ENCODE data around the gene WFDC11. TPM values are rescaled to one million over a fixed set of nuclear protein-coding genes. Genes with fewer than 3 reads are reported as not detected.

WFDC11 gene
- total RNA-seq, 1 experiment from 2014 or later: not detected

- no peak overlapping the region for H2AFZ ChIP-seq (ENCODE audit: low read length)
- H4K5ac ChIP-seq (ENCODE audit: insufficient read length, low read depth, low read length): no peak overlapping the region
- Mint-ChIP-seq H3K4me3 (no peak overlapping the region), H3K4me1 (peaks cover 10% of the 10 kb centered on the region in 2 experiments), H3K27me3 (ENCODE audit: low read depth) (no peaks in the 10 kb centered on the region; the same call in 1 of the 2 replicates), H3K36me3 (ENCODE audit: insufficient read depth in 1 of 3, low read depth in 3 of 3) (peaks cover 2 to 19% (median 13%) of the 10 kb centered on the region in 3 experiments), H3K9me3 (peaks cover 22 to 32% of the 10 kb centered on the region in 2 experiments), H3K27ac (no peak overlapping the region)
- no peak overlapping the region for H2BK120ac ChIP-seq (ENCODE audit: low read depth, low read length, poor library complexity, severe bottlenecking)
- no peaks in the 10 kb centered on the region for H3K79me1 ChIP-seq (ENCODE audit: insufficient read depth, low read depth, low read length, poor library complexity, severe bottlenecking)
- H3K18ac ChIP-seq (ENCODE audit: insufficient read length, low read depth, low read length): no peak overlapping the region
- no peak overlapping the region for H2BK15ac ChIP-seq (ENCODE audit: low read depth, low read length)
- H3K79me2 ChIP-seq (ENCODE audit: insufficient read depth, low read length): no peaks in the 10 kb centered on the region
- H4K91ac ChIP-seq (ENCODE audit: insufficient read length, low read depth, low read length): no peak overlapping the region
- peaks cover 11% of the 10 kb centered on the region for H3K9me3 ChIP-seq (ENCODE audit: control insufficient read depth, low read depth, low read length)
- no peak overlapping the region for H3K4ac ChIP-seq (ENCODE audit: low read depth, low read length)
- no peaks in the 10 kb centered on the region for H4K20me1 ChIP-seq (ENCODE audit: control insufficient read depth, insufficient read depth, insufficient read length)
- H3K23ac ChIP-seq (ENCODE audit: insufficient read length, low read depth, low read length): no peak overlapping the region
- no peak for DNase-seq
- no peaks in the 10 kb centered on the region for H3K27me3 ChIP-seq (ENCODE audit: insufficient read depth, low read length)
- no peak overlapping the region for H2BK12ac ChIP-seq (ENCODE audit: insufficient read length, low read depth, low read length)
- no peak overlapping the region for H3K9ac ChIP-seq (ENCODE audit: extremely low read depth, insufficient read length, low read length)
- H3K27ac ChIP-seq (ENCODE audit: insufficient read length, low read depth, low read length): no peak overlapping the region
- H2BK20ac ChIP-seq (ENCODE audit: low read depth, low read length, poor library complexity, severe bottlenecking): no peak overlapping the region
- H3K23me2 ChIP-seq (ENCODE audit: insufficient read length, low read depth, low read length, poor library complexity, severe bottlenecking): no peaks in the 10 kb centered on the region
- H3K4me1 ChIP-seq (ENCODE audit: insufficient read depth, low read length): peaks cover 3% of the 10 kb centered on the region; the same call in 1 of the 2 replicates
- WGBS (ENCODE audit: extremely low coverage, insufficient read length, low lambda C conversion rate): no CpG with 5 or more reads among the region's 1 CpG
- TF ChIP-seq CTCF (conservative IDR thresholded peaks at IDR 0.05): no peak
- H2BK5ac ChIP-seq (ENCODE audit: insufficient read length, low read length): no peak overlapping the region
- no peak overlapping the region for H3K4me2 ChIP-seq (ENCODE audit: insufficient read depth, insufficient read length, low read length)
- no peak overlapping the region for H3T11ph ChIP-seq (ENCODE audit: low read length)
- no peak overlapping the region for H3K56ac ChIP-seq (ENCODE audit: insufficient read length, low read depth, low read length)
- no peak overlapping the region for H2AK5ac ChIP-seq (ENCODE audit: insufficient read length, low read length)
- no peak overlapping the region for H3K14ac ChIP-seq (ENCODE audit: insufficient read depth, low read length)
- H4K8ac ChIP-seq (replicated peaks; ENCODE audit: insufficient read length, low read depth, low read length): no peak overlapping the region
Measured at GRCh38 chr20:45607810-45608209, 62.2 kb downstream of the WFDC11 start.

Small RNA genes lying within 50 kb of the gene (microRNA-seq; reads per million reads assigned to microRNA genes)
- gene MIR3617 (ENCODE audit: borderline microRNAs expressed): 1.7 reads per million, percentile 16 among the genes with 10 or more reads in this experiment

Other genes starting within 250 kb of the WFDC11 start
- 57.1 and 59.6 TPM in 2 replicates for gene WFDC2, start 200.5 kb downstream of the WFDC11 start, total RNA-seq (2021)
- not detected in 2 replicates for gene SPINT3, start 154.6 kb downstream of the WFDC11 start, total RNA-seq (2021)
- gene WFDC6, start 130.8 kb downstream of the WFDC11 start, total RNA-seq (2021): not detected in 2 replicates
- gene EPPIN, start 122.8 kb downstream of the WFDC11 start, total RNA-seq (2021): not detected in 2 replicates
- gene WFDC8, start 91.0 kb downstream of the WFDC11 start, total RNA-seq (2021): not detected in 2 replicates
- not detected in 2 replicates for gene WFDC10A, start 40.5 kb downstream of the WFDC11 start, total RNA-seq (2021)
- not detected in 2 replicates for gene WFDC9, start 39.0 kb downstream of the WFDC11 start, total RNA-seq (2021)
- not detected in 2 replicates for gene WFDC13, start 31.8 kb upstream of the WFDC11 start, total RNA-seq (2021)
- not detected in 2 replicates for gene WFDC10B, start 34.8 kb upstream of the WFDC11 start, total RNA-seq (2021)
- not detected in 2 replicates for gene SPINT4, start 52.1 kb upstream of the WFDC11 start, total RNA-seq (2021)
- 0.35 TPM in 1 of 2 replicates, not detected in the other for gene WFDC3, start 121.6 kb upstream of the WFDC11 start, total RNA-seq (2021)
- 35.5 and 36.3 TPM in 2 replicates for gene DNTTIP1, start 121.7 kb upstream of the WFDC11 start, total RNA-seq (2021)
- 254 and 268 TPM in 2 replicates for gene UBE2C, start 142.4 kb upstream of the WFDC11 start, total RNA-seq (2021)
- gene TNNC2, start 157.1 kb upstream of the WFDC11 start, total RNA-seq (2021): 3.1 and 4.6 TPM in 2 replicates
- gene SNX21, start 163.6 kb upstream of the WFDC11 start, total RNA-seq (2021): 18.9 and 20.5 TPM in 2 replicates
- gene ACOT8, start 187.2 kb upstream of the WFDC11 start, total RNA-seq (2021): 26.7 and 30.3 TPM in 2 replicates
- 8.0 and 8.2 TPM in 2 replicates for gene ZSWIM3, start 187.4 kb upstream of the WFDC11 start, total RNA-seq (2021)
- 12.0 and 13.0 TPM in 2 replicates for gene ZSWIM1, start 211.0 kb upstream of the WFDC11 start, total RNA-seq (2021)
- gene SPATA25, start 217.4 kb upstream of the WFDC11 start, total RNA-seq (2021): 1.8 and 2.4 TPM in 2 replicates
- 5.4 and 5.8 TPM in 2 replicates for gene NEURL2, start 221.0 kb upstream of the WFDC11 start, total RNA-seq (2021)
- 59.6 and 64.4 TPM in 2 replicates for gene CTSA, start 221.1 kb upstream of the WFDC11 start, total RNA-seq (2021)
- 61.4 and 62.5 TPM in 2 replicates for gene PLTP, start 241.9 kb upstream of the WFDC11 start, total RNA-seq (2021)

Measured in H9 (cell line).